Measurements from ENCODE around the gene REEP5.

REEP5 gene

GRCh38 chr5:112833971-112834370 lies 88.1 kb downstream of the REEP5 start:
- DNase-seq (ENCODE audit: low read depth) = no peak

- DNase-seq (ENCODE audit: low read depth) = no peak
Observed at GRCh38 chr5:112830378-112830777, 91.6 kb downstream of the REEP5 start.

Measured in activated T-cell treated with anti-CD3 and anti-CD28 coated beads for 1 hour (primary cell).